Kidney (tissue), 14 donors: Measurements from ENCODE around the gene GDE1. TPM values are rescaled to one million over a fixed set of nuclear protein-coding genes. Genes with fewer than 3 reads are reported as not detected.

Experiments used
- DNase-seq, 5 donors: peaks; one replicate each; pipeline ENCODE4 v3.0.0-alpha.2; 2013 to 2020
- FAIRE-seq: peaks from 2 replicates; lab custom pipeline; 2012; peaks lifted over from hg19 to GRCh38; lab: Jason Lieb, UNC
- H3K27ac ChIP-seq, 2 donors: one replicate each; pipeline ENCODE4 v1.7.0; 2013; ENCODE audit warnings: low read depth in 2 of 2, low read length in 2 of 2, inconsistent platforms in 1 of 2
- H3K27me3 ChIP-seq: one replicate; pipeline ENCODE4 v1.7.1; 2013; ENCODE audit warnings: low read length, inconsistent platforms; ENCODE audit not compliant: control insufficient read depth, insufficient read depth
- H3K36me3 ChIP-seq, 3 donors: one replicate each; pipeline versions ENCODE4 v1.7.0 to v1.7.1; 2013; ENCODE audit warnings: low read length in 3 of 3, control low read depth in 1 of 3, inconsistent platforms in 1 of 3; ENCODE audit not compliant: insufficient read depth in 3 of 3, control insufficient read depth in 2 of 3
- H3K4me1 ChIP-seq, 3 donors: one replicate each; pipeline versions ENCODE4 v1.7.0 to v1.7.1; 2013; ENCODE audit warnings: low read length in 3 of 3, inconsistent platforms in 1 of 3, low read depth in 1 of 3; ENCODE audit not compliant: control insufficient read depth in 2 of 3, insufficient read depth in 2 of 3
- H3K4me3 ChIP-seq, 3 donors: one replicate each; pipeline versions ENCODE4 v1.7.0 to v1.8.1; 2013; ENCODE audit warnings: low read length in 3 of 3, control low read depth in 1 of 3, inconsistent platforms in 1 of 3
- H3K9ac ChIP-seq, 3 donors: one replicate each; pipeline versions ENCODE4 v1.7.0 to v1.7.1; 2013; ENCODE audit warnings: low read length in 3 of 3, control low read depth in 1 of 3, inconsistent platforms in 1 of 3
- H3K9me3 ChIP-seq, 3 donors: one replicate each; pipeline versions ENCODE4 v1.7.0 to v1.7.1; 2013; ENCODE audit warnings: low read length in 3 of 3, control low read depth in 1 of 3, inconsistent platforms in 1 of 3; ENCODE audit not compliant: control insufficient read depth in 2 of 3, insufficient read depth in 1 of 3
- intact Hi-C: fragments of 100-400 bp; cut with DNase I; formaldehyde crosslinking; loops from one replicate; pipeline ENCODE4 v1.11.1; 2022
- polyA plus RNA-seq: library from polyadenylated mRNA; stranded (reverse); fragments of 350-450 nt; fragmentation: Illumina TruSeq; extraction: RNeasy Lipid Tissue Mini Kit (QIAGEN cat#74804); gene quantifications from one replicate; pipeline ENCODE4 v1.2.3, GENCODE V29; 2014; ENCODE audit warnings: low read depth, low replicate concordance; ENCODE audit not compliant: insufficient read depth
- total RNA-seq: library from RNA; stranded (reverse); fragmentation: NEBNext Ultra II Directional; extraction: Animal tissue kit (Norgen Biotek cat#: 25700); gene quantifications from one replicate; pipeline ENCODE4 v1.2.1, GENCODE V29; 2021
- TF ChIP-seq, protein P1 (sequence below): IDR thresholded peaks from 3 replicates; pipeline ENCODE4 v1.5.1; 2012; ENCODE audit warnings: mild to moderate bottlenecking, moderate library complexity, borderline replicate concordance; ENCODE audit not compliant: insufficient read depth; ENCODE audit errors: extremely low read depth
- donor health status: control.
- donor health status: control.
- donor health status: control.
- donor health status: control.
- donor health status: control.
- donor health status: DM: yes; HTN: yes; CAD: no.
- donor health status: Normal renal cell carcinoma (clear cell type).

GDE1 gene
- total and polyA plus RNA-seq, 2 donors from 2014 or later, result 48.2 to 54.7 TPM

DNA sequence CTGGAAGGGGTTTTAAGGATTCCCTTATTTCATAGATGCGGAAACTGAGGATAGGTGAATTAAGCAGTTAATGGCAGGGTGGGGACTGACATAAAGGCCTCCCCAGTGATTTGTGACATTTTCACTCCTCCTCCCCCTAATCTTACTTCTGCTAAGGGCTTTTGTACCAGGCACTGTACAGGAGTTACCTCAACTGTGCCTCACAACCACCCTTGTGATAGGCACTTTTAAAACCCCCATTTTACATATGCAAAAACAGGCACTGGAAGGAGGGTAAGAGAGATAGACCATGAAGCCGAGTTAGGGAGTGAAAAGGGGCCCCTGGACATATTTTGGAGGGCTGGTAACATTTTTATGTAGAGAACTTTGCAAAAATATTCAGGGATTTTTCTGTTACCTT lies 862 bp upstream of the GDE1 start:
- Histone ChIP-seq H3K4me1 (peaks cover 8 to 13% (median 8%) of the 10 kb centered on the region in 3 donors), H3K4me3 (no peak overlapping the region), H3K9ac (no peak overlapping the region)

DNA sequence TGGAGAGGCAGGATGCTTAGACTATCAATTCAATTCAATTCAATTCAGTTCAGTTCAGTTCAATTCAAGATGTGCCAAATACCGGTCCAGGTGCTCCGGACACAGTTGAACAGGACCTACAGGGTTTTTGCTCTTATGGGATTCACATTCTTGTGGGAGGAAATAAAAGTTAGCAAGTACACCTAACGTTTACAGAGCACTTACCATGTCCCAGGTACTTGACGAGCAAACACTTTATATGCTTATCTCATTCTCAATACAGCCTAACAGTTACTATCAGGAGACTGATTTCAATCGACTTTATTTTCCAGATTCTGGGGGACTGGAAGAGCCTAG lies 467 bp upstream of the GDE1 start:
- peaks cover 8 to 13% (median 8%) of the 10 kb centered on the region in 3 donors for H3K4me1 ChIP-seq
- no peak for DNase-seq
- no peaks in the 10 kb centered on the region for H3K27me3 ChIP-seq
- no peaks in the 10 kb centered on the region for H3K36me3 ChIP-seq
- intact Hi-C loops, result no loop called here
- no peaks in the 10 kb centered on the region for H3K9me3 ChIP-seq
- peak overlapping the region in 2 of 3 donors; percentile 84 to 88 for H3K4me3 ChIP-seq
- H3K9ac ChIP-seq, result no peak overlapping the region
- H3K27ac ChIP-seq, result peak overlapping the region in 1 of 2 donors; percentile 89
- TF ChIP-seq, protein P1, sequence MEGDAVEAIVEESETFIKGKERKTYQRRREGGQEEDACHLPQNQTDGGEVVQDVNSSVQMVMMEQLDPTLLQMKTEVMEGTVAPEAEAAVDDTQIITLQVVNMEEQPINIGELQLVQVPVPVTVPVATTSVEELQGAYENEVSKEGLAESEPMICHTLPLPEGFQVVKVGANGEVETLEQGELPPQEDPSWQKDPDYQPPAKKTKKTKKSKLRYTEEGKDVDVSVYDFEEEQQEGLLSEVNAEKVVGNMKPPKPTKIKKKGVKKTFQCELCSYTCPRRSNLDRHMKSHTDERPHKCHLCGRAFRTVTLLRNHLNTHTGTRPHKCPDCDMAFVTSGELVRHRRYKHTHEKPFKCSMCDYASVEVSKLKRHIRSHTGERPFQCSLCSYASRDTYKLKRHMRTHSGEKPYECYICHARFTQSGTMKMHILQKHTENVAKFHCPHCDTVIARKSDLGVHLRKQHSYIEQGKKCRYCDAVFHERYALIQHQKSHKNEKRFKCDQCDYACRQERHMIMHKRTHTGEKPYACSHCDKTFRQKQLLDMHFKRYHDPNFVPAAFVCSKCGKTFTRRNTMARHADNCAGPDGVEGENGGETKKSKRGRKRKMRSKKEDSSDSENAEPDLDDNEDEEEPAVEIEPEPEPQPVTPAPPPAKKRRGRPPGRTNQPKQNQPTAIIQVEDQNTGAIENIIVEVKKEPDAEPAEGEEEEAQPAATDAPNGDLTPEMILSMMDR, result no peak
- no peak for FAIRE-seq

More for the DNA sequence above, 862 bp upstream of the GDE1 start:
- Histone ChIP-seq H3K36me3 (no peaks in the 10 kb centered on the region), H3K27me3 (no peaks in the 10 kb centered on the region), H3K27ac (no peak overlapping the region), H3K9me3 (no peaks in the 10 kb centered on the region)
- DNase-seq (no peak), FAIRE-seq (no peak)
- TF ChIP-seq, protein P1, result no peak
- intact Hi-C loops, result no loop called here

DNA sequence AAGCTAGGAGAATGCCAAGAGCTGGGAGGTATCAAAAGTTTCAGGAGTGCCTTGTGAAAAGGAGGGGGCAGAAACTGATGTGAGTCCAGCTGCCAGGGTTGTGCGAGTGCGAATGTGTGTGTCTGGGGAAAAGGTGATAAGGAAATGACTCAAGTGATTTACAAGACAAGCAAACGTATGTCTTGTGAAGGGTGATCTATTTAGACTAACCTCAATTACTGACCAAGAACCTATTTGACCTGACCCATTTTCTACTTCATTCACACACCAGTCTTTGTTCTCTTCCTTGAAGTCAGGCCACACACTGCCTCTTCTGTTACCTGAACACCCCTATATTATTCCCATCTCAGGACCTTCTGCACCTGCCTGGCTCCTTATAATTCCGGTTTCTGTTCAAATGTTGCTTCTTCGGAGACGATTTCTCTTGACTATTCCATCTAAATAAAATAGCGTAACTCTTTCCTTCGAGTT lies 1.0 kb downstream of the GDE1 start:
- H3K36me3 ChIP-seq, result peaks cover 0 to 13% (median 6%) of the 10 kb centered on the region in 3 donors
- H3K9ac ChIP-seq, result peak overlapping the region; percentile 72 to 87 (median 80)
- H3K27me3 ChIP-seq, result no peaks in the 10 kb centered on the region
- TF ChIP-seq, protein P1, result no peak
- H3K9me3 ChIP-seq, result no peaks in the 10 kb centered on the region
- intact Hi-C loops, result no loop called here
- FAIRE-seq, result no peak
- H3K27ac ChIP-seq, result peak overlapping the region; percentile 74 to 89
- H3K4me1 ChIP-seq, result peaks cover 8 to 13% (median 8%) of the 10 kb centered on the region in 3 donors
- DNase-seq, result peak in 3 of 5 donors; percentile 11 to 50 (median 47)
- peak overlapping the region; percentile 74 to 88 (median 84) for H3K4me3 ChIP-seq

DNA sequence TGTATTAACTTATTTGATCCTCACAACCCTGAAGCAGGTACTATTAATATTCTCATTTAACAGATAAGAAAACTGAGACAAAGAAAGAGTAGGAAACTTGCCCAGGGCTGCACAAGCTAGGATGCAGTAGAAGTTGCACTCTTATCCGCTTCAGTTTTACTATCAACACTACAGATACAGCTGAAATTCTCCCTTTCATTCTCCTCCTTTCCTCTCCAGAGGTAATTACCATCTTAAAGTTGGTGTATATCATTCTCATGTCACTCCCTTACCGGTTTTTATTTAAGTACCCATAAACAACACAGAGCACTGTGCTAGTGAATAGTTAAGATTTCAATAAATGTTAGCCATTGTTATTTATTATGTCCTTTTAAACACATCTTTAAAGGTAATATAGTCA lies 3.5 kb downstream of the GDE1 start:
- intact Hi-C loops, result no loop called here
- H3K4me1 ChIP-seq, result peaks cover 5 to 8% (median 7%) of the 10 kb centered on the region in 3 donors
- no peaks in the 10 kb centered on the region for H3K27me3 ChIP-seq

More for the DNA sequence above, 3.5 kb downstream of the GDE1 start:
- DNase-seq, result no peak
- H3K9me3 ChIP-seq, result no peaks in the 10 kb centered on the region
- H3K27ac ChIP-seq, result no peak overlapping the region
- TF ChIP-seq, protein P1, result no peak
- H3K36me3 ChIP-seq, result peaks cover 0 to 19% (median 10%) of the 10 kb centered on the region in 3 donors
- H3K4me3 ChIP-seq, result no peak overlapping the region
- no peak for FAIRE-seq
- no peak overlapping the region for H3K9ac ChIP-seq
